HTR-8/SVneo (cell line): Measurements from ENCODE around the gene ATP2A2.
"Not testable (repeated sequence)": the region's sequence is repeated elsewhere in the genome, so short reads cannot be mapped to it uniquely, and the experiment has no call there.

Experiments
- DNase-seq: peaks from one replicate; pipeline ENCODE4 v3.0.0; 2011; ENCODE audit warnings: low spot score, mixed read lengths; ENCODE audit not compliant: insufficient read length
- FAIRE-seq: peaks from 2 replicates; lab custom pipeline; 2011; peaks lifted over from hg19 to GRCh38; lab: Jason Lieb, UNC

Gene ATP2A2

DNA sequence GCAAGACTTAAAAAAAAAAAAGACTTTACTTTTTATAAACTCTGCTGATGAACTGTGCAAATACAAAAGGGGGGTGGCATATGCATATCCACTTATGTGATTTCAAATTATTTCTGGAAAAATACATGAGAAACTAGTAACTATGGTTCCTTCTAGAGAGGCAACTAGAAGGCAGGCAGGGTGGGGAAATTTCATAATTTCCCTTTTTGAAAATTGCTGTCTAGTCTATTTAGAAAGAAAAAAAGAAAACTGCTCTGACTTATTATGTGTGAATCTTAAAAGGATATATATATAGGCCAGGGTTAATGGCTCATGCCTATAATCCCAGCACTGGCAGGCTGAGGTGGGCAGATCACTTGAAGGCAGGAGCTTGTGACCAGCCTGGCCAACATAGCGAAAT, 80.2 kb downstream of the ATP2A2 start:
- no peak for DNase-seq
- FAIRE-seq = no peak

DNA sequence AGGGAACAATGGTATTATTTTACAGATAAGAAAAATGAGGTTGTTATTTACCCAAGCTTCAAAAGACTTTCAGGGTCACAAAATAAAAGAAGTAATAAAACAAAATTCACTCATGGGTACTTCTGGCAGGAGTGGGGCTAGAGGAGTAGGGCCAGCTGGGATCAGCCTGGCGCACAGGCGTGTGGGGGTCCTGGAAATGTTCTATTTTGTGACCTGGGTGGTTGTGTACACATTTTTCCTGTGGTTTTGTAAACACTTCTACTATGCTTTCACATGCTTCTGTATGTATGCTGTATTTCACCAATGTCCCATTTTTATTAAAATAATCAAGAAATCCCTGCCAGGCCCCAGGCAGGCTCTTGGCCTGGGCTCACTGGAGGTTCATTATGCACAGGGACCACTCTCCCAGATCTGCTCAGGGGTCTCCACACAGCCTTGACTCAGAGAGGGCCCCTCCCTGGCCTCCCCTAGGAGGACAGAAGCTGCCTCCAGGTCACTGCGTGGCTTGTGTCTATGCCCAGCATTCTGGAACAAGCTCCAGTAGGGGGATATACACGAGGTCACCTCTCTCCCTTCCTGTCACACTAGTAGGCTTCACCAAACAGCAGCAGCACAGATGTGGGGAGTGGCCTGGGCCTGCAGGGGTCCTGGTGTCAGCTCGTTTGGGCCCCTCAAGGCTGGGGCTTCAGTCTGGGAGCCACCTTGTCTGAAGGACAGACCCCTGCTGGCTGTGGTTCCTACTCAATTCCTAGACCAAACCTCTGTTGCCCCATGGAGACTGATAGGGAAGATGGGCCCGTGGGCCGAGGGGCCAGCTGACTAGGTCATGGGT, 84.7 kb downstream of the ATP2A2 start:
- FAIRE-seq = no peak
- no peak for DNase-seq

DNA sequence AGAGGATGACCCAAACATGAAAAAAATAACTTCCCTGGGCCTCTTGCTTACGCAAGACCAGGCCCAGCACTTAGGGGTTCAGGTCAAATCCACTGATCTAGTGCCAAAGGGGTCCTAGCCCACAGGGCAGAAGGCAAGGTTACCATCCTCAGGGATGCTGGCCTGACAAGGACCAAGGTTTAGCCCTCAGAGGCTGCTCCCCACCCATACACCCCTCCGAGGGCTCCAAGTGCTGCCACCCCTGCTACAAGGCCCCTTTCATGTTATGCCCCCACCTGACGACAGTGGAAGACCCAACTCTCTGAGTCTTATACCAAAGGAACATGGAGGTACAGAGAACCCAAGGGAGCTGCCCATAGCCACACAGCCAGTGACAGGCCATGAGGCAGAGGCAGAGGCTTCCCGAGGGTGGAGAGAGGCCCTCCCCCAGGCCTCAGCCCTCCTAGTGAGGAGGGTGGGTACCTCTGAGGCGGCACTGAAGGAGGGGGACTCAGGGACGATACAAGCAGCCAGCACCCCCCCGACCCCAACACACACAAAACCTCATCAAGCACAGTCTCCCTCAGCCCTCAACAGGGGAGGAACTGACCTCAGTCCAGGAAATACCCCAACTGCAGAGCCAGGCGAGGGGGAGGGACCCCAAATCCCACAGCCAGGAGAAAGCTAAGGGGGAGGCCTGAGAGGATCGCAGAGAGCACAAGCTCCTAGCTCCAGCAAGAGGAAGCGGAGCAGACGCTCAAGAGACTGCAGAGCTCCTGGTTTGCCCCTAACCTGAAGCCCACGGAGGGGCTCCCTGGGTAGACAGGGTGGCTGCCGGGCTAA, 85.5 kb downstream of the ATP2A2 start:
- no peak for FAIRE-seq
- no peak for DNase-seq

DNA sequence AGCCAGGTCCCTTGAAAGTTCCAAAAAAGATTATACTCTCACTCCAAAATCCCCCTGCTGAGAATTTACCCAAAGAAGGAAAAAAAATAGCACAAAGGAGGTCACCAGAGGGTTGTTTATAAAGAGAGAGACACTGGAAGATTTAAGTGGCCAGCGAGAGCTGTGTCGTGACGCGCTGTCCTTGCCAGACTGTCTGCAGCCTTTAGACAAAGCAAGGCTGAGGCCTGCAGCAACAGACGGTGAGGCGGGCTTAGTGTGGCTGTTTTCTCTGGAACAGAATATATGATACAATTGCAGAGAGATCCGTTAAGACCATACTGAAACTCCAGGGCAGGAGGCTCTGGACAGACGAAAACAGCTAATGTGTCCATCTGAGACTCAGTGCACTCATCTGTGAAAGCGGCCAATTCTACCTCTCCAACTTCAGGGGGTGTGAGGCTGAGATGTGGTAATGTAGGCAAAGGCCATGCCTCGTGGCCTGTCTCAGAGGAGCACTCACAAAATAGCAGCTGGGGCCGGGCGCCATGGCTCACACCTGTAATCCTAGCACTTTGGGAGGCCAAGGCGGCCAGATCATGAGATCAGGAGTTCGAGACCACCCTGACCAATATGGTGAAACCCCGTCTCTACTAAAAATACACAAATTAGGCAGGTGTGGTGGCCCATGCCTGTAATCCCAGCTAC, 86.3 kb downstream of the ATP2A2 start:
- FAIRE-seq (no peak), DNase-seq (no peak)

DNA sequence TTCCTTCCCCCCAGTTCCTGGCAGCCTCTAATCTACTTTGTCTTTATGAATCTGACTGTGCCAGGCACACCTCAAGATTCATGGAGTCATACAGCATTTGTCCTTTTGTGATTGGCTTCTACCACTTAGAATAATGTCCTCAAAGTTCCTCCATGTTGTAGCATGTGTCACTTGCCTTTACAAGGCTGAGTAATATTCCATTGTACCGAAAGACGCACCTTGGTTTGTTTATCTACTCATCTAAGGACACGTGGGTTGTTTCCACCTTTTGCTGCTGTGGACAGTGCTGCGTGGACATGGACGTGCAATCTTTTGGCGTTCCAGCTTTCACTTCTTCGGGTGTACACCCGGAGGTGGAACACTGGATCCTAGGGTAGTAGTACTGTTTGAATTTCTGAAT, 88.9 kb downstream of the ATP2A2 start:
- no peak for FAIRE-seq
- DNase-seq = no peak

GRCh38 chr12:110370732-110371231, 89.7 kb downstream of the ATP2A2 start:
- no peak for FAIRE-seq

DNA sequence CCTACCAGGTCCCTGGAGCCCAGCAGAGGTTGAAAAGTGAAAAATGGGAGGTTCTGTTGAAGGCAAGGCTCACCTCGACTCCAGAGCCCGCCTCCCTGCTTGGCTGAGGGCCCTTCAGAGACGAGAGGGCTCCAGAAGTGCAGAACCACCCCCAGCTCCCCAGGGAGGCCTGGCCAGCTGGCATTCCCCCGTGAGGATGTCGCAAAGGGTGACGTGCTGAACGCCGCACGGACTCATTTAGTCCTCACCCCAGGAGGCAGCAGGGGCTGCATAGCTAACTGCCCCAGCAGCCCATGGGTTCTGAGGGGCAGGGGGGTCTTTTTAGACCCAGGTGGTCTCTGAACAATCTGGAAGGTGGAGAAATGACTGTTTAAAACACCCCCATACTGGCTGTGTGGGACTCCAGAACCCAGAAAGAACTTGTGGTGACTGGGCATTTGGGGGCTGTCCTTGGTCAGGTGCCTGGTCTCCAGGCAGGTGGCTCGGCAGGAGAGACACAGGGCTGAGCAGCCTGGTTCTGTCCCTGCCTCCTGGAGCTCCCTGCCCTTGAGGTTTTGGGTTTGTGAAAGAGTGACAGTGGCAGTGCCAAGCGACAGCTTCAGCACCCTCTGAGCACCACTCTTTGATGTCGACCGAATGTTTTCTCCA, 90.5 kb downstream of the ATP2A2 start:
- no peak for DNase-seq
- no peak for FAIRE-seq

More at GRCh38 chr12:110370732-110371231, 89.7 kb downstream of the ATP2A2 start:
- DNase-seq = no peak

- FAIRE-seq (no peak), DNase-seq (no peak)
These were observed 91.0 kb downstream of the ATP2A2 start for GRCh38 chr12:110372056-110372425.

GRCh38 chr12:110373025-110373424, 92.0 kb downstream of the ATP2A2 start:
- no peak for FAIRE-seq
- no peak for DNase-seq

DNA sequence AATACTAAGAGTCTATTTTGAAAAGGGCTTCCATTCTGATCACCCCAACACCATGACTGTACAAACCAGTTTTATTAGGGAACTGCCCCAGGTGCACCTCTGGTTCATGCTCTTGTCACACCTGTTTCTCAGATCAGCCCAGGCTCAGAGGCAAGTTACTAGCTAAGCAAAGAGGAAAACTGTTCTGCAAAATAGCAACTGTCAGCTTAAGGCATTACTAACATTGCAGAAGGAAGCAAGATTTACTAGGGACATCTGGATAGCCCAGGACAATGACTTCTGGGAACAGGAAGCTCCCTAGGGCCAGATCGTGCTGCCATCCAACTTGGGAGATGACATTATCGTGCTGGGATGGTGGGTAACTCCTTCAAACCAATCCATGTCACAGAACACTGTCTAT, 92.4 kb downstream of the ATP2A2 start:
- DNase-seq (no peak), FAIRE-seq (no peak)

- FAIRE-seq (no peak), DNase-seq (no peak)
These were observed 93.0 kb downstream of the ATP2A2 start for GRCh38 chr12:110373962-110374611.

- not testable (repeated sequence) for DNase-seq, FAIRE-seq
These were observed 97.2 kb downstream of the ATP2A2 start for GRCh38 chr12:110378131-110378790.

DNA sequence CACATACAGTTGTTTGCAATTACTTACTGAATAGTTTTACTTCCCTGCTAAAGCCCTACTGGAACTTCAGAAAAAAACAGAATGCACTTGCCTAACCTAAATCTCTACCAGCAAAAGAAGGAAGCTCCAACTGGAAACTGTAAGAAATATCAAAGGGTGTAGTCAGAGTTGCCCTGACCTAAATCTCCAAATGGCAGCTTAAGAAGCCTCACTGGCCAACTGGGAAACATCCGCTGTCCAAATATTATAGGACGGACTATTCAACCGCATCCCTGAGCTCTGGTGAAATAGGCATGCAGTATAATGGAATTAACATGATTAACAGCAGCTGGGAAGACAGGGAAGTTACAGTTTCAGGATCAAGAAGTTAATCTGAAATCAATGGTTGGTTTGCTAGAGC, 98.2 kb downstream of the ATP2A2 start:
- FAIRE-seq (no peak), DNase-seq (no peak)

DNA sequence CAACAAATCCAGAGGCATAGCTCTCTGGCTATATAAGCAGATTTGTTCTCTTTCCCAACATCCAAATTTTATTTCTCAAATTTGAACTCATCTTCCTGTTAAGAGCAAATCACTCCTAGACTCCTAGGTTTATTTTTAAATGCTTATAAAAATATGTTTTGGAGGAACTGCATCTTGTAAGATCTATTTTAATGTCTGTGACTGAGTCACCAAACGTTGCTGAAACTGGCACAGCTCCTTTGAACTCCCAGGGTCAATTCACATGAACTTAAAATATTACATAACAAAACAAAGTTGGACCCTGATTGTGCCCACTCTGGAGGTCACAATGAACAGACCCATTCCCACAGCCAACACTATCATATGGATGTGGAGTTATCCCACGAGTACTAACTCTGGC, 98.6 kb downstream of the ATP2A2 start:
- FAIRE-seq = no peak
- no peak for DNase-seq

- DNase-seq (no peak), FAIRE-seq (no peak)
These were observed 101.6 kb downstream of the ATP2A2 start for GRCh38 chr12:110382683-110383082.
